Mammary epithelial cell (primary cell): ENCODE results near the gene HID1.

Source experiments
- CTCF ChIP-seq, 2 donors: IDR thresholded peaks in 1 of 2; conservative IDR thresholded peaks in 1 of 2; 2 replicates each; pipeline ENCODE4 v1.5.1; 2011 to 2012; ENCODE audit warnings: inconsistent platforms in 2 of 2, low read length in 2 of 2, mild to moderate bottlenecking in 2 of 2, control low read depth in 1 of 2, low read depth in 1 of 2; ENCODE audit not compliant: insufficient read depth in 1 of 2; ENCODE audit errors: extremely low read depth in 1 of 2
- EZH2 ChIP-seq: IDR thresholded peaks from 2 replicates; pipeline ENCODE4 v1.6.1; 2012; ENCODE audit warnings: low read length, inconsistent platforms, borderline replicate concordance

- TF ChIP-seq CTCF (conservative IDR thresholded peaks at IDR 0.05 in 1 of 2, IDR thresholded peaks at IDR 0.05 in 1 of 2; ENCODE audit: extremely low read depth in 1 of 2, insufficient read depth in 1 of 2, low read depth in 1 of 2, low read length in 2 of 2) (peak; percentile 13 to 67), EZH2 (no peak)
Observed at GRCh38 chr17:75012346-75013091, 40.0 kb upstream of the HID1 start, which contains the start of gene MRPL58.
